Heart left ventricle (tissue), 16 donors: ENCODE results near the gene ITPK1. TPM values are rescaled to one million over a fixed set of nuclear protein-coding genes. Genes with fewer than 3 reads are reported as not detected.

ENCODE experiments used
- ATAC-seq, 4 donors: fragments of 200-7000 bp; cut with Tn5 transposase; one replicate each; pipeline ENCODE4 v1.9.1; 2020 to 2022; ENCODE audit warnings: moderate library complexity in 4 of 4, mild to moderate bottlenecking in 3 of 4, moderate number of reproducible peaks in 1 of 4
- DNase-seq, 5 donors: peaks; one replicate each; pipeline ENCODE4 v3.0.0-alpha.2; 2020
- H3K27ac ChIP-seq, 12 donors: fragments of 200-600 bp; sonication (generic) in 4 of 12; one replicate each; pipeline versions ENCODE4 v1.5.0 to v1.8.0; 2016 to 2022; ENCODE audit warnings: mild to moderate bottlenecking in 2 of 12
- H3K27me3 ChIP-seq, 9 donors: fragments of 200-600 bp; sonication (generic) in 2 of 9; one replicate each; pipeline versions ENCODE4 v1.5.1 to v1.8.0; 2016 to 2022; ENCODE audit warnings: mild to moderate bottlenecking in 3 of 9
- H3K36me3 ChIP-seq, 9 donors: fragments of 200-600 bp; sonication (generic) in 2 of 9; one replicate each; pipeline versions ENCODE4 v1.5.0 to v1.8.0; 2018 to 2022; ENCODE audit warnings: mild to moderate bottlenecking in 2 of 9
- H3K4me1 ChIP-seq, 12 donors: fragments of 200-600 bp; sonication (generic) in 4 of 12; one replicate each; pipeline versions ENCODE4 v1.5.0 to v1.8.0; 2016 to 2022; ENCODE audit warnings: mild to moderate bottlenecking in 3 of 12
- H3K4me3 ChIP-seq, 12 donors: fragments of 200-600 bp; sonication (generic) in 4 of 12; one replicate each; pipeline versions ENCODE4 v1.5.0 to v1.8.0; 2017 to 2022; ENCODE audit warnings: mild to moderate bottlenecking in 9 of 12, moderate library complexity in 4 of 12
- H3K9me3 ChIP-seq, 12 donors: fragments of 200-600 bp; sonication (generic) in 4 of 12; one replicate each; pipeline versions ENCODE4 v1.5.0 to v1.8.0; 2016 to 2022; ENCODE audit warnings: mild to moderate bottlenecking in 1 of 12
- CTCF ChIP-seq, 12 donors: fragments of 200-600 bp; sonication (generic) in 4 of 12; IDR thresholded peaks; one replicate each; pipeline versions ENCODE4 v1.5.0 to v1.8.0; 2018 to 2022; ENCODE audit warnings: antibody characterized with exemption in 12 of 12, mild to moderate bottlenecking in 5 of 12
- POLR2A ChIP-seq, 2 donors: fragments of 450-650 bp; IDR thresholded peaks; one replicate each; pipeline ENCODE4 v1.6.1; 2017; ENCODE audit warnings: antibody characterized with exemption in 2 of 2, mild to moderate bottlenecking in 2 of 2, moderate library complexity in 2 of 2
- WGBS, 4 donors: extraction: QIAGEN DNeasy Blood & Tissue Kit in 2 of 4; methylation state at CpG; one replicate each; pipeline versions ENCODE4 v1.1.5 to v1.1.7; 2013 to 2018; 5-methylcytosine and 5-hydroxymethylcytosine counted together
- intact Hi-C, 10 donors: fragments of 100-400 bp; cut with DNase I; formaldehyde crosslinking; loops; one replicate each; pipeline versions ENCODE4 v1.11.1 to v1.14.2; 2022
- polyA plus RNA-seq, 2 donors: library from polyadenylated mRNA; stranded (reverse); fragments of 200-250 nt; gene quantifications; one replicate each; pipeline ENCODE4 v1.2.3, GENCODE V29; 2013
- total RNA-seq, 9 donors: library from RNA; depleted of rRNA in 2 of 9; stranded (reverse); fragments of >200 nt in 2 of 9; fragmentation: NEBNext Ultra II Directional in 3 of 9; extraction: Animal tissue kit (Norgen Biotek cat#: 25700) in 3 of 9; gene quantifications; one replicate each; pipeline versions ENCODE4 v1.1.0 to v1.2.4, GENCODE V29; 2016 to 2023
- donor health status: ischemic (EF 13 %, LVEDD 7.1; RV severe dilation, severe dysfunction).
- donor health status: healthy with polysubstance abuse.
- donor health status: DM: no; HTN: yes; CAD: no.
- donor health status: DM: no; HTN: no; CAD: no.
- donor health status: ischemic (EF 25% LVEDD 6.9; RV normal size, moderate dysfunction).
- donor health status: ischemic (EF 25% LVEDD 5.7; RV mildly dilated, moderate dysfunction).
- donor health status: healthy.
- donor health status: DM: yes; HTN: yes; CAD: no.
- donor health status: ischemic (EF 35%, LVEDD 5.7; RV mildly dilated, moderate dysfunction).
- donor health status: nonischemic (EF 11% LVEDD 7.7; RV severe dilation, severe dysfunction).
- donor health status: DM: yes; HTN: yes; CAD: no.
- donor health status: PGD.
- donor health status: ischemic (EF 29% LVEDD 5.4; RV normal size, mild dysfunction).
- donor health status: nonischemic (EF 23%, LVEDD 6.1; RV moderate dilation, normal function).

Gene ITPK1
- total and polyA plus RNA-seq, 11 donors = 44.5 to 158 (median 91.0) TPM

DNA sequence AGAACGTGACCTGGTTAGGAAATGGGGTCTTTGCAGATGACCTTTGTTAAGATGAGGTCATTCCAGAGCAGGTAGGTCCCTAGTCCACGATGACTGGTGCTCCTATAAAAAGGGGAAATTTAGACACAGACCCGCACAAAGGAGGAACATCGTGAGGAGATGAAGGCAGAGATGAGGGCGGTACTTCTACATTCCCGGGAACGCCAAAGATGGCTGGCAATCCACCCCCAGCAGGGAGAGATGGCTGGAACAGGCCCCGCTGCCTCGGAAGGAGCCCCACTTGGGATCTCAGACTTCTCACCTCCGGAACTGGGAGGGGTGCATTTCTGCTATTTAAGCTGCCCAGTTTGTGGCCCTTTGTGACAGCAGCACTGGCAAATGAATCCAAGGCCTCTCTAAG lies 85.0 kb downstream of the ITPK1 start:
- intact Hi-C loops = loop anchor here in 1 of 10 donors (10.0 kb wide), 1 partner anchor 84 kb away; the partner anchor contains the start of gene ITPK1
- Histone ChIP-seq H3K4me1 (peaks cover 13 to 62% (median 38%) of the 10 kb centered on the region in 12 donors), H3K36me3 (no peaks in the 10 kb centered on the region), H3K27ac (no peak overlapping the region), H3K4me3 (no peak overlapping the region), H3K27me3 (no peaks in the 10 kb centered on the region), H3K9me3 (no peaks in the 10 kb centered on the region)
- no peak for ATAC-seq
- TF ChIP-seq POLR2A (IDR thresholded peaks at IDR 0.05) (no peak), CTCF (IDR thresholded peaks at IDR 0.05) (no peak)
- DNase-seq = no peak
- WGBS, 4 donors = 91 to 95% (median 91%) methylated on average over 10 of the region's 10 CpGs

DNA sequence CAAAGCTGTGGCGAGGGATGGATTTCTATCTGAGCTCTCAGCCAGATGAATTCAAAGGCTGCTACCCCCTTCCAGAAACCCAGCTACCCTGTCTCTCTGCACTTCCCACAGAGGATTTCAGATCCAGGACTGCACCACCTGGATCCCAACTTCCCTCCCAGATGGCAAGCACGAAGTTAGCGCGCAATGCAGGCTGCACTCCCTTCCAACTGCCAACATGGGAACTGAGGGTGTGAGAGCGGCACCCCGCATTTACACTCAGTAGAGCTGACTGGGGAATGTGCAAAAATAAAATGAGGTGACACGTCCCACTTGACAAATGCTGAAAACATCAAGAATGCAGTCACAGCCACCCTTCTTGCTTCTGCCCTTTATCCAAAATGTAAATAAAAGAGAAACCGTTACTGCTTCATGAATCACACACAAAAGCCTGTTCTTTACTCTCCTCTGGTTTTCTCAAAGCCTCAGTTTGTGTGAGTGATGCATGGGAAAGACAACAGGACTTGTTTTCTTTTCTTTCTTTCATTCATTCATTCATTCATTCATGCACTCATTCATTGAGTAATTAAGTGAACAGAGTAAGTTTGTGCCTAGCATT lies 85.7 kb downstream of the ITPK1 start:
- TF ChIP-seq CTCF (IDR thresholded peaks at IDR 0.05) (no peak), POLR2A (IDR thresholded peaks at IDR 0.05) (no peak)
- no peak overlapping the region for H3K27ac ChIP-seq
- intact Hi-C loops = loop anchor here in 1 of 10 donors (10.0 kb wide), 1 partner anchor 85 kb away; the partner anchor contains the start of gene ITPK1
- H3K4me1 ChIP-seq = peaks cover 13 to 55% (median 34%) of the 10 kb centered on the region in 12 donors
- H3K27me3 ChIP-seq = no peaks in the 10 kb centered on the region
- no peak for DNase-seq
- no peaks in the 10 kb centered on the region for H3K36me3 ChIP-seq
- no peaks in the 10 kb centered on the region for H3K9me3 ChIP-seq
- WGBS, 4 donors = 90 to 99% (median 94%) methylated on average over 8 of the region's 8 CpGs
- no peak overlapping the region for H3K4me3 ChIP-seq
- no peak for ATAC-seq

DNA sequence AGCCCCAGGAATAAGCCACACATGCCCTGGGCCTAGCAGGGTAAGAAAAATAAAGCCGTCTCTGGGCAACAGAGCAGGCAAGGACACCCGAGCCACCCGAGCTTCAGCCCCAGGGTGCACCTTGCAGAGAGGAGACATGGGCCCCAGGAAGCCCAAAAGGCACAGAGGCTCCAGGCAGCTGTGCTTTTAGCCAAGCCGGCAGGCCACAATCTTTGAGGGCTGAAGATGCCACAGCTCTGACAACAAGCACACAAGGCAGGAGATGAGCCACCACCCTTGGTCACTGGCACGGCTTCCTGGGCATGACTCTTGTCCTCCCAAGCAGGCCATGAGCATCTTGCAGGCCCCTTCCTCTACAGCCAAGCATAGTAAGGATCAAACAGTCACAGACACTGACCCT lies 86.3 kb downstream of the ITPK1 start:
- no peak for TF ChIP-seq POLR2A (IDR thresholded peaks at IDR 0.05)
- no peak for TF ChIP-seq CTCF (IDR thresholded peaks at IDR 0.05)
- no peak overlapping the region for H3K27ac ChIP-seq
- H3K9me3 ChIP-seq = no peaks in the 10 kb centered on the region
- H3K36me3 ChIP-seq = no peaks in the 10 kb centered on the region
- no peak for DNase-seq
- ATAC-seq = no peak
- no peaks in the 10 kb centered on the region for H3K27me3 ChIP-seq
- 83 to 97% (median 93%) methylated on average over 5 of the region's 5 CpGs for WGBS, 4 donors
- peaks cover 13 to 49% (median 32%) of the 10 kb centered on the region in 12 donors for H3K4me1 ChIP-seq
- no peak overlapping the region for H3K4me3 ChIP-seq
- intact Hi-C loops = no loop called here

- H3K4me1 ChIP-seq = peaks cover 13 to 42% (median 27%) of the 10 kb centered on the region in 12 donors
- 76 to 83% (median 78%) methylated on average over 8 to 9 of the region's 9 CpGs for WGBS, 4 donors
- intact Hi-C loops = no loop called here
- TF ChIP-seq CTCF (IDR thresholded peaks at IDR 0.05) (no peak), POLR2A (IDR thresholded peaks at IDR 0.05) (no peak)
- DNase-seq (no peak), ATAC-seq (peak in 2 of 4 donors; percentile 5 to 11)
- no peaks in the 10 kb centered on the region for H3K27me3 ChIP-seq
- H3K9me3 ChIP-seq = no peaks in the 10 kb centered on the region
- no peaks in the 10 kb centered on the region for H3K36me3 ChIP-seq
- H3K27ac ChIP-seq = peak overlapping the region in 1 of 12 donors; percentile 37
- H3K4me3 ChIP-seq = no peak overlapping the region
These were observed 87.0 kb downstream of the ITPK1 start for GRCh38 chr14:93028724-93029076.
